Keratinocyte (primary cell): Measurements from ENCODE around the gene F10. TPM values are rescaled to one million over a fixed set of nuclear protein-coding genes. Genes with fewer than 3 reads are reported as not detected.

Experiments used
- DNase-seq: peaks from one replicate; pipeline ENCODE4 v3.0.0-alpha.2; 2011; ENCODE audit warnings: low read depth, missing footprints, low spot score
- FAIRE-seq: peaks from 2 replicates; lab custom pipeline; 2011; peaks lifted over from hg19 to GRCh38; lab: Jason Lieb, UNC
- H2AFZ ChIP-seq: 2 replicates; pipeline ENCODE4 v1.6.0; 2012; ENCODE audit warnings: low read length, control low read depth, inconsistent platforms; ENCODE audit not compliant: control insufficient read depth
- H3K27ac ChIP-seq: 2 replicates; pipeline ENCODE4 v1.5.1; 2011; ENCODE audit warnings: low read length; ENCODE audit not compliant: control insufficient read depth, insufficient read depth
- H3K27me3 ChIP-seq: 3 replicates; pipeline ENCODE4 v1.6.0; 2011; ENCODE audit warnings: low read length; ENCODE audit not compliant: control insufficient read depth, insufficient read depth; ENCODE audit errors: extremely low read depth
- H3K36me3 ChIP-seq, 2 experiments: 2 replicates in 1 of 2; 3 replicates in 1 of 2; pipeline ENCODE4 v1.5.1; 2011; ENCODE audit warnings: low read length in 2 of 2, mild to moderate bottlenecking in 1 of 2; ENCODE audit not compliant: control insufficient read depth in 2 of 2, insufficient read depth in 2 of 2; ENCODE audit errors: extremely low read depth in 1 of 2
- H3K4me1 ChIP-seq: 3 replicates; pipeline ENCODE4 v1.5.1; 2011; ENCODE audit warnings: low read length; ENCODE audit not compliant: control insufficient read depth, insufficient read depth; ENCODE audit errors: extremely low read depth
- H3K4me2 ChIP-seq: 3 replicates; pipeline ENCODE4 v1.6.0; 2011; ENCODE audit warnings: low read depth, low read length; ENCODE audit not compliant: control insufficient read depth, insufficient read depth; ENCODE audit errors: extremely low read depth
- H3K4me3 ChIP-seq, 3 experiments: fragments of 200-600 bp in 1 of 3; sonication (generic) in 1 of 3; 2 replicates in 2 of 3; 3 replicates in 1 of 3; pipeline ENCODE4 v1.5.1; 2011 to 2016; ENCODE audit warnings: low read length in 3 of 3, mild to moderate bottlenecking in 3 of 3, control low read depth in 2 of 3, inconsistent platforms in 1 of 3, low read depth in 1 of 3, mixed read lengths in 1 of 3, mixed run types in 1 of 3, moderate library complexity in 1 of 3; ENCODE audit not compliant: control insufficient read depth in 2 of 3, insufficient read depth in 2 of 3; ENCODE audit errors: extremely low read depth in 1 of 3
- H3K79me2 ChIP-seq: 2 replicates; pipeline ENCODE4 v1.6.0; 2012; ENCODE audit warnings: low read length; ENCODE audit not compliant: control insufficient read depth, insufficient read depth
- H3K9ac ChIP-seq: 3 replicates; pipeline ENCODE4 v1.6.0; 2011; ENCODE audit warnings: low read length; ENCODE audit not compliant: control insufficient read depth, insufficient read depth; ENCODE audit errors: extremely low read depth
- H3K9me1 ChIP-seq: 3 replicates; pipeline ENCODE4 v1.6.0; 2011; ENCODE audit warnings: low read length; ENCODE audit not compliant: control insufficient read depth, insufficient read depth; ENCODE audit errors: extremely low read depth
- H3K9me3 ChIP-seq: 2 replicates; pipeline ENCODE4 v1.5.1; 2012; ENCODE audit warnings: low read depth, low read length; ENCODE audit not compliant: control insufficient read depth
- H4K20me1 ChIP-seq: 3 replicates; pipeline ENCODE4 v1.6.0; 2011; ENCODE audit warnings: low read length; ENCODE audit not compliant: control insufficient read depth, insufficient read depth; ENCODE audit errors: extremely low read depth
- EZH2 ChIP-seq: IDR thresholded peaks from one replicate; pipeline ENCODE4 v1.6.1; 2012; ENCODE audit warnings: inconsistent platforms, mild to moderate bottlenecking, low read length, moderate library complexity
- dilution Hi-C: fragments of 300-500 bp; cut with MboI; formaldehyde crosslinking; loops from one replicate; pipeline ENCODE4 v1.7.0; 2020; ENCODE audit warnings: low sequenced_read_pairs; ENCODE audit not compliant: extremely low pct_ligation_motif_present
- polyA plus RNA-seq, 5 experiments: library from polyadenylated mRNA; depleted of rRNA in 3 of 5; stranded (reverse) in 3 of 5; stranded (forward) in 1 of 5; unstranded in 1 of 5; fragments of >200 nt; gene quantifications; 1 replicate in 1 of 5; 2 replicates in 3 of 5; 3 replicates in 1 of 5; pipeline versions ENCODE4 v1.2.1 to v1.2.3, GENCODE V29; 2011 to 2012; ENCODE audit warnings: missing spikeins in 2 of 5, low read depth in 1 of 5, low replicate concordance in 1 of 5
- TF ChIP-seq, protein P1 (sequence below), 3 experiments: IDR thresholded peaks in 1 of 3; conservative IDR thresholded peaks in 1 of 3; optimal IDR thresholded peaks in 1 of 3; 2 replicates in 2 of 3; 3 replicates in 1 of 3; pipeline versions ENCODE3 to v1.5.1; 2011; ENCODE audit warnings: low read length in 3 of 3, mild to moderate bottlenecking in 3 of 3, moderate library complexity in 2 of 3, control low read depth in 1 of 3, inconsistent platforms in 1 of 3; ENCODE audit not compliant: insufficient read depth in 2 of 3; ENCODE audit errors: extremely low read depth in 1 of 3

The F10 gene
- polyA plus RNA-seq, 1 donor (not counting 4 experiments of a cell fraction or from before 2014, with no cell fraction given): not detected

DNA sequence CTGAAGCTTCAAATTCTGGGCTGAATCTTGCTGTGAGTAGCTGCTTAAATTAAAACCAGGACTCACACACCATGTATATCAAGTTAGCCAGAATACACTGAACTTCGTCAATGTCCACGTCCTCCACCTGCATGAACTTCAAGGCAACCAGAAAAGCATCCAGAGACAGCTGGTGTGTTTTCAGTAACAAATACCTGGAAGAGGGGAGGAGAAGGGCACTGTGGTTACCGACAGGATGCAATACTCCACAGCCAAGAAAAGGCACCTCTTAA, 56.2 kb downstream of the F10 start:
- no peaks in the 10 kb centered on the region for H3K9me3 ChIP-seq
- no peak for TF ChIP-seq EZH2
- TF ChIP-seq, protein P1, sequence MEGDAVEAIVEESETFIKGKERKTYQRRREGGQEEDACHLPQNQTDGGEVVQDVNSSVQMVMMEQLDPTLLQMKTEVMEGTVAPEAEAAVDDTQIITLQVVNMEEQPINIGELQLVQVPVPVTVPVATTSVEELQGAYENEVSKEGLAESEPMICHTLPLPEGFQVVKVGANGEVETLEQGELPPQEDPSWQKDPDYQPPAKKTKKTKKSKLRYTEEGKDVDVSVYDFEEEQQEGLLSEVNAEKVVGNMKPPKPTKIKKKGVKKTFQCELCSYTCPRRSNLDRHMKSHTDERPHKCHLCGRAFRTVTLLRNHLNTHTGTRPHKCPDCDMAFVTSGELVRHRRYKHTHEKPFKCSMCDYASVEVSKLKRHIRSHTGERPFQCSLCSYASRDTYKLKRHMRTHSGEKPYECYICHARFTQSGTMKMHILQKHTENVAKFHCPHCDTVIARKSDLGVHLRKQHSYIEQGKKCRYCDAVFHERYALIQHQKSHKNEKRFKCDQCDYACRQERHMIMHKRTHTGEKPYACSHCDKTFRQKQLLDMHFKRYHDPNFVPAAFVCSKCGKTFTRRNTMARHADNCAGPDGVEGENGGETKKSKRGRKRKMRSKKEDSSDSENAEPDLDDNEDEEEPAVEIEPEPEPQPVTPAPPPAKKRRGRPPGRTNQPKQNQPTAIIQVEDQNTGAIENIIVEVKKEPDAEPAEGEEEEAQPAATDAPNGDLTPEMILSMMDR (optimal IDR thresholded peaks at IDR 0.05 in 1 of 3, IDR thresholded peaks at IDR 0.05 in 1 of 3, conservative IDR thresholded peaks at IDR 0.05 in 1 of 3; ENCODE audit: extremely low read depth in 1 of 3, insufficient read depth in 2 of 3, low read length in 3 of 3): no peak
- H2AFZ ChIP-seq: no peak overlapping the region
- no peak overlapping the region for H3K27ac ChIP-seq
- H3K9ac ChIP-seq: no peak overlapping the region
- H3K9me1 ChIP-seq: no peaks in the 10 kb centered on the region
- no peak overlapping the region for H3K4me3 ChIP-seq
- peaks cover 4% of the 10 kb centered on the region for H3K4me1 ChIP-seq
- H3K36me3 ChIP-seq: peaks cover 24 to 40% of the 10 kb centered on the region in 2 experiments
- H3K79me2 ChIP-seq: no peaks in the 10 kb centered on the region
- H4K20me1 ChIP-seq: peaks cover 3% of the 10 kb centered on the region
- H3K4me2 ChIP-seq: no peak overlapping the region
- no peaks in the 10 kb centered on the region for H3K27me3 ChIP-seq
- DNase-seq (no peak), FAIRE-seq (no peak)
- dilution Hi-C loops: no loop called here

GRCh38 chr13:113179374-113180230, 57.0 kb downstream of the F10 start:
- H3K36me3 ChIP-seq: peaks cover 24 to 42% of the 10 kb centered on the region in 2 experiments

More at GRCh38 chr13:113179374-113180230, 57.0 kb downstream of the F10 start:
- Histone ChIP-seq H3K9me3 (no peaks in the 10 kb centered on the region), H3K4me3 (no peak overlapping the region), H3K9ac (no peak overlapping the region), H3K9me1 (no peaks in the 10 kb centered on the region), H4K20me1 (peaks cover 3% of the 10 kb centered on the region), H3K27ac (no peak overlapping the region), H3K4me2 (no peak overlapping the region), H2AFZ (no peak overlapping the region), H3K79me2 (no peaks in the 10 kb centered on the region), H3K4me1 (peaks cover 4% of the 10 kb centered on the region), H3K27me3 (no peaks in the 10 kb centered on the region)
- dilution Hi-C loops: no loop called here
- DNase-seq: no peak
- TF ChIP-seq EZH2: no peak
- TF ChIP-seq, protein P1 (optimal IDR thresholded peaks at IDR 0.05 in 1 of 3, IDR thresholded peaks at IDR 0.05 in 1 of 3, conservative IDR thresholded peaks at IDR 0.05 in 1 of 3; ENCODE audit: extremely low read depth in 1 of 3, insufficient read depth in 2 of 3, low read length in 3 of 3): no peak
- FAIRE-seq: no peak
